ENCODE results near the gene C10orf143. TPM values are rescaled to one million over a fixed set of nuclear protein-coding genes. Genes with fewer than 3 reads are reported as not detected.

Gene C10orf143
- total RNA-seq, 1 experiment from 2014 or later, result 0.18 TPM

DNA sequence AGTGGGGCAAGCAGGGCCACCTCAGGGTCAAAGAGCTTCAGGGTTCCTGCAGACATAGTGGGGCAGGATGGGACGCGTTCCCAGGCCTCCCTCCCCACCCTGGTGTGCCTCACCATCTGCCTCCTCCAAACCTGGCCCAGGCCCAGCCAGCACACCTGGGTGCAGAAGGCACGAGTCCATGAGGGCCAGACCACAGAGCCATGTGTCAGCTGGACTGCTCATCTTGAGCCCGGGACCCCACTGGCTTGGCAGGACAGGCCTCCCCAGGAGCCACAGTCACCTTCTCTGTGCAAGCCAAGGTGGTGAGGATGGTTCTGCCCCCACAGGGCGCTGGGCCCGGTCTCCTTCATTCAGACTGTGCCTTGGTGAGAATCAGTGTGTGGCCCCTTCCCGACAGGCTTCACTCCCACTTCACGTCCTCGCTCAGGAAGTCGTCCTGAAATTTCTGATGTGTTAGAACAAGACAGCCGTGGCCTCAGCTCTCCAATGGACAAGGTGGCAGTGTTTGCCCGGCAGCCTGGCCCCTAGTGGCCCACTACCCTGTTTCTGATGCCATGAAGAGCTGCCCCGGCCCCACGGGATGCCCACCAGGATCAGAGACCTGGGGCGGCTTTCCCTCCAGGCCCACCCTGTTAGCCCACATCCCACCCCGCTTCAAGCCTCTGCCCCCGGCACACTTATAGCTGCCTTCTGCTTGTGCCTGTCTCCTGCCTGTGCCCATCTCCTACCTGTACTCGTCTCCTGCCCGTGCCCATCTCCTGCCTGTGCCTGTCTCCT, 87.0 kb downstream of the C10orf143 start:
- H3K36me3 ChIP-seq, result no peaks in the 10 kb centered on the region
- H3K4me3 ChIP-seq, result no peak overlapping the region
- no peaks in the 10 kb centered on the region for H3K27me3 ChIP-seq
- peak overlapping the region; percentile 93 for H3K27ac ChIP-seq
- no peak for DNase-seq
- H3K9me3 ChIP-seq (replicated peaks), result no peaks in the 10 kb centered on the region
- H3K4me1 ChIP-seq, result peaks cover 40% of the 10 kb centered on the region

DNA sequence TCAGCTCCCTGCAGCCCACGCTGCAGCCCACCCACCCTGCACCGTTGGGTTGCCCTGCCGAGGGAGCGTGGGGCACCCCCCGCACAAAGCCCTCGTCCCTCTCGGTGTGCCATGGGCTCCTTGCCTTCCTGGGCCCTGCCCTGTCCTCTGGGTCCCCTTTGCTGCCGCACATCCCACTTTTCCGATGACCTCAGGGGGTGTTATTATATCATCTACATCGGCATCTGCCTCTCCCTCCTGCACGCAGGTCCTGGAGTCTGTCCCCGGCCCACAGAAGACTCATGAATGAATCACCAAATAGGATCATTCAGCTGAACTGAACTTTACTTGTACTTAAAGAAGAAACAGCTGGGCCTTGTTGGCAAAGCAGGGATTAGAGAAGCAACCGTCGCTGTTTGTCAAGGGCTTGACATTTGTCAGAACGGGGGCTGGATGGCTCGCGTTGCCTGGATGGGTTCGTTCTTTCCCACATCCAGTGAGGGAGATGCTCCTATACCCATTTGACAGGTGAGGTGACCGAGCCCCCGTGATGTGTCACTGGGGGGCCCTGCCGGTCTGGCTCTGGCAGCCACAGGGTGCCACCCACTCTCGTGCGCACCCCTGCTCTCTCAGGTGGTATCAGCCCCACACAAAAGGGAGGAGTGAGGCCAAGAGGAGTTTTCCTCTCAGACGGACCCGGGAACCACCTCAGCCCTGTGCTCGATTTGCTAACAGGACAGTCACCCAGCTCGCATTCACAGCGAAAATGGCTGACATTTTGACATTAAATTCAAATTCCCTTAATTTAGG, 87.9 kb downstream of the C10orf143 start:
- Histone ChIP-seq H3K4me3 (peak overlapping the region; percentile 32), H3K36me3 (no peaks in the 10 kb centered on the region), H3K27ac (peak overlapping the region; percentile 93), H3K9me3 (replicated peaks) (no peaks in the 10 kb centered on the region), H3K4me1 (peaks cover 32% of the 10 kb centered on the region), H3K27me3 (no peaks in the 10 kb centered on the region)
- peak; percentile 80 to 83 for DNase-seq

GRCh38 chr10:130022086-130022485, 88.5 kb downstream of the C10orf143 start:
- Histone ChIP-seq H3K27ac (peak overlapping the region; percentile 93), H3K27me3 (no peaks in the 10 kb centered on the region), H3K4me3 (peak overlapping the region; percentile 32), H3K4me1 (peaks cover 28% of the 10 kb centered on the region), H3K9me3 (replicated peaks) (no peaks in the 10 kb centered on the region), H3K36me3 (no peaks in the 10 kb centered on the region)
- DNase-seq, result peak; percentile 66 to 70

GRCh38 chr10:130021383-130021950, 89.2 kb downstream of the C10orf143 start:
- Histone ChIP-seq H3K4me3 (no peak overlapping the region), H3K27me3 (no peaks in the 10 kb centered on the region), H3K4me1 (peaks cover 28% of the 10 kb centered on the region), H3K36me3 (no peaks in the 10 kb centered on the region), H3K27ac (peak overlapping the region; percentile 93), H3K9me3 (replicated peaks) (no peaks in the 10 kb centered on the region)
- DNase-seq, result no peak

DNA sequence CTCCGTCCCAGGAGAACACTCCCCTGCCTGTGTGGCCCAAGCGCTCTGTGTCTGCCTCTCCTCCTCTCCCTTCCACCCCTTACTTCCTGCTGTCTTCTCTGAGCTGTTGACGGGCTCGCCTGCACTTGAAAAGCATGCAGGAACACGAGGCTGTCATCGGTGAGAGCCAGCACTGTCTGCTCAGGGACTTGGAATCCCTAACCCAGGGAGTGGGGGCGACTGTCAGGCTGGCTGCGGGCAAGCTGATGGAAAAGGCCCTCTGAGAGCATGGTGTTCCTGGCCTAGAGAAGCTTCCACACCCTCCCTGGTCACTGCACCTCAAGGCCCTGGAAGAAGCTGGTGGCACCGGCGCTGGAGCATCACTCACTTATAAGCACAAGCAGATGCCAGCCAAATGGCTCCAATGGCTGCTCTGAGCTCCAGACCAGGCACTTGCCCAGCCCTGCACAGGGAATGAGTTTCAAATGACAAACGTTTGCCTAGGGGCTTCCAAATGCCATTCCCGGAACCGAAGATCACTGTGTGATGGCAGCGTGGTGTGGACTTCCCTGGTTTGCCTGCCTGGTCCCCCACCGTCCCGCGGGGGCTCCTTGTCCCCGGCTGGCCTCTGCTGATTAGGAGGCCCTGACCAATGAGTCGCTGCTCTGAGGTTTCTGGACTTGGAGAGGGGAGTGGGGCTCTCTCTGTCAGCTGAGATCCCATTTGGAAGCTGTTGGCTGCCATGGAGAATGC, 89.8 kb downstream of the C10orf143 start:
- H3K36me3 ChIP-seq, result no peaks in the 10 kb centered on the region
- H3K9me3 ChIP-seq (replicated peaks), result no peaks in the 10 kb centered on the region
- peaks cover 28% of the 10 kb centered on the region for H3K4me1 ChIP-seq
- no peak for DNase-seq
- H3K27me3 ChIP-seq, result no peaks in the 10 kb centered on the region
- no peak overlapping the region for H3K4me3 ChIP-seq
- H3K27ac ChIP-seq, result peak overlapping the region; percentile 93

DNA sequence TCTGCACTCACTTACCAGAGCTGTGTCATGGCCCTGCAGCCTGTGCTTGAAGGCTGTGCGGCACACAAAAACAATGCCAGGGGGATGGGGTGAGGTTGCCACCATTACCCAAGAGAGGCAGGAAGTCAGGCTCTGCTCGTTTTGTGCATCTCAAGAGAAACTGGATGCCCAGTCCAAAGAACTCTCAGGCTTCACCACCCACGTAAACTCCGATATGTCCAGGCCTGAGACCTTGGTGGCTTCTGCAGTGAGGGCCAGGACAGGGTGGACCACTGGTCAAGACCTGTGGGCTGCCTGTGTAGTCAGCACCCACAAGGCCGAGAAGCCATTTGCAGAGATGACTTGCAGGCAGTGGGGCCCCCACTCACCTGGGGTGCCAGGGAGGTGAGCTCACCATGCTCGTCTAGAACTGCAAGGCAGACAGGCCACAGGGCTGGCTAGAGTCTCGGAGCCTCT, 91.9 kb downstream of the C10orf143 start:
- no peak for DNase-seq
- Histone ChIP-seq H3K27me3 (no peaks in the 10 kb centered on the region), H3K36me3 (no peaks in the 10 kb centered on the region), H3K4me3 (no peak overlapping the region), H3K4me1 (peaks cover 22% of the 10 kb centered on the region), H3K27ac (no peak overlapping the region), H3K9me3 (replicated peaks) (no peaks in the 10 kb centered on the region)

DNA sequence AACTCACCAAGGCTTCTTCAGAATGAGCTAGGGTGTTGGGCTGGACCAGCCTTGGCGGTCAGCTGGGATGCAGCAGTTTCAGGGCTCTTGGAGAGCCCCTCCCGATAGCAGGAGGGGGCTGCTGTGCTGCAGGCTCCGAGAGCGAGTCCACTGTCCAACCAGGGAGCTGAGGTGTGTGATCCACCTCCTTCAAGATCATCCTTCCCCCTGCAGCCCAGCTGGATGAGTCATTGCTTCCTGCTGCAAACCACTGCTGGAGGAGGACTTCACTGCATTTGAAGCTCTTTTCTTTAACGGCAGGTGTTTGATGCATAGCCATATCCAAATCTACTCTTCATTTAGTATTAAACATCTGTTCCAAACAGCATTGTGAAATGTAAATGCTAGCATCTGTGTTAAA, 92.4 kb downstream of the C10orf143 start:
- DNase-seq, result no peak
- peaks cover 21% of the 10 kb centered on the region for H3K4me1 ChIP-seq
- H3K27me3 ChIP-seq, result no peaks in the 10 kb centered on the region

GRCh38 chr10:130017631-130018022, 93.0 kb downstream of the C10orf143 start:
- Histone ChIP-seq H3K4me3 (no peak overlapping the region), H3K36me3 (no peaks in the 10 kb centered on the region), H3K4me1 (peaks cover 16% of the 10 kb centered on the region), H3K27ac (no peak overlapping the region), H3K27me3 (no peaks in the 10 kb centered on the region), H3K9me3 (replicated peaks) (no peaks in the 10 kb centered on the region)
- no peak for DNase-seq

More for the DNA sequence above, 92.4 kb downstream of the C10orf143 start:
- Histone ChIP-seq H3K36me3 (no peaks in the 10 kb centered on the region), H3K27ac (no peak overlapping the region), H3K9me3 (replicated peaks) (no peaks in the 10 kb centered on the region), H3K4me3 (no peak overlapping the region)

DNA sequence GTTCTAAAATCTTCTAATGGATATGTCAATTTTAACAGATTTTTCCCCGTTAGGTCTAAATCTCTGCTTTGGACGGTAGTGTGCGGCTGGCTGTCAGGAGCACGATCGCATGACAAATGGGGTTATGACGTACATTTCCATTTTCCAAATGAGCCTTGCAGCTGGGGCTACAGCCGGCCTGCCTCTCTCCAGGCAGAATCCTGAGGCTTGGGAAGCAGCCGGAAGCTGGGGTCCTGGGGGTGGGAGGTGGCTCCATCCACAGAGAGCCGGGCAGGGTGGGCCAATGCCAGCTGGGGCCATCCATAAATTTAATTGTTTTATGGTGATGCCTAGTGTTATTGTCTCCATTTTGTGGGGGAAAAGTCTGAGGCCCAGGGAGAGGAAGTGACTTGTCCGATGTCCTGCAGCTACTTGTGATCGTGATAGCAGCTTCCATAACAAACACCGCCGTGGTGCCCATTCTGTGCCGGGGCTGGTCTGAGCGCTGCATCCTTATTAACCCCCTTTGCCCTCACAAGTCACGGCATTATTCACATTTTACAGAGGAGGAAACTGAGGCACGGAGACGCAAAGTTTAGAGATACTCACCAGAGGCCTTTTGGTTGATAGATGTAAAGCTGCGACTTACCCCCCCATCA, 93.5 kb downstream of the C10orf143 start:
- no peak for DNase-seq
- Histone ChIP-seq H3K9me3 (replicated peaks) (no peaks in the 10 kb centered on the region), H3K4me1 (peaks cover 16% of the 10 kb centered on the region), H3K27me3 (no peaks in the 10 kb centered on the region), H3K36me3 (no peaks in the 10 kb centered on the region), H3K4me3 (no peak overlapping the region), H3K27ac (no peak overlapping the region)

DNA sequence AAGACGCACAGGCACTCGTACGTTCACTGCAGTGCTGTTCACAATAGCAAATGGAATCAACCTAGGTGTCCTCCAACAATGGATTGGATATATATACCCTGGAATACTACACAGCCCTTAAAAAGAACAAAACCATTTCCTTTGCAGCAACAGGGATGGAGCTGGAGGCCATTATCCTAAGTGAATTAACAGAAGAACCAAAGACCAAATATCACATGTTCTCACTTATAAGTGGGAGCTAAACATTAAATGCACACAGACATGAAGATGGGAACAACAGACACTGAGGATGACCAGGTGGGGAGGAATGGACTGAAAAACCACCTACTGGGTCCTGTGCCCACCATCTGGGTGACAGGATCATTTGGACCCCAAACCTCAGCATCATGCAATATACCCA, 94.5 kb downstream of the C10orf143 start:
- no peak overlapping the region for H3K27ac ChIP-seq
- no peak overlapping the region for H3K4me3 ChIP-seq
- no peak for DNase-seq
- H3K36me3 ChIP-seq, result no peaks in the 10 kb centered on the region
- H3K27me3 ChIP-seq, result no peaks in the 10 kb centered on the region
- peaks cover 6% of the 10 kb centered on the region for H3K4me1 ChIP-seq
- no peaks in the 10 kb centered on the region for H3K9me3 ChIP-seq (replicated peaks)

- peak overlapping the region; percentile 34 for H3K4me3 ChIP-seq
- H3K9me3 ChIP-seq (replicated peaks), result no peaks in the 10 kb centered on the region
- DNase-seq, result no peak
- no peak overlapping the region for H3K27ac ChIP-seq
- no peaks in the 10 kb centered on the region for H3K27me3 ChIP-seq
- H3K4me1 ChIP-seq, result peaks cover 3% of the 10 kb centered on the region; the same call in 1 of the 2 replicates
- no peaks in the 10 kb centered on the region for H3K36me3 ChIP-seq
Measured at GRCh38 chr10:130015075-130015695, 95.4 kb downstream of the C10orf143 start.

- Histone ChIP-seq H3K27ac (no peak overlapping the region), H3K27me3 (no peaks in the 10 kb centered on the region), H3K4me3 (peak overlapping the region; percentile 34), H3K36me3 (no peaks in the 10 kb centered on the region), H3K9me3 (replicated peaks) (no peaks in the 10 kb centered on the region), H3K4me1 (peaks cover 3% of the 10 kb centered on the region; the same call in 1 of the 2 replicates)
- DNase-seq, result peak; percentile 44 to 56
Measured at GRCh38 chr10:130014263-130015074, 96.2 kb downstream of the C10orf143 start.

Data from SJCRH30 (cell line).